ENCODE data around the gene ALDOA. TPM values are rescaled to one million over a fixed set of nuclear protein-coding genes. Genes with fewer than 3 reads are reported as not detected.
"Not testable (repeated sequence)": the region's sequence is repeated elsewhere in the genome, so short reads cannot be mapped to it uniquely, and the experiment has no call there.

The ALDOA gene
- total and polyA plus RNA-seq, 7 donors: 4,532 to 12,458 (median 6,382) TPM

DNA sequence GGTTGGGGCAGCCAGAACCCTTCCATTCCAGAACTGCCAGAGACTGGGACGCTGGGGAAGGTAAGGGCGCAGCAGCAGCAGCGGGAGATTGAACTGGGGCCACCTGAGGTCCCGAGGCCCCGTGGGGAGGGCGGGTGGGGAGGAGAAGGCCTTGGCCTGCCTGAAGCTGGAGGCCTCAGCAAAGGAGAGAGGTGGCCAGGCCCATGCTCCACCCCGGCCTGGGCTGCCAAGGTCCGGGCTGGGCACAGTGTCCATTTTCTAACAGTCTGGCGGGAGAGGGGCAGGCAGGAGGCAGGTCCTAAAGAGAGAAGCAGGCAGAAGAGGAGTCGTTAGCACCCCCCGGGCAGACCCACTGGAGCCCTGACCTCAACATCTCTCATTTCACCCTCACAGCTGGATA lies 48.9 kb downstream of the ALDOA start:
- H3K4me1 ChIP-seq: no peaks in the 10 kb centered on the region
- peaks cover 0 to 76% of the 10 kb centered on the region in 2 donors for H3K36me3 ChIP-seq (ENCODE audit: insufficient read depth in 1 of 2, low read depth in 1 of 2)
- no peaks in the 10 kb centered on the region for H3K9me3 ChIP-seq
- WGBS, 3 donors: 60 to 81% (median 68%) methylated on average over 10 to 11 of the region's 11 CpGs
- H3K27ac ChIP-seq: no peak overlapping the region
- H3K27me3 ChIP-seq (ENCODE audit: insufficient read depth in 3 of 3, low read length in 2 of 3): no peaks in the 10 kb centered on the region
- intact Hi-C loops (cut with DNase I): no loop called here
- no peak for ATAC-seq
- TF ChIP-seq, protein P1, sequence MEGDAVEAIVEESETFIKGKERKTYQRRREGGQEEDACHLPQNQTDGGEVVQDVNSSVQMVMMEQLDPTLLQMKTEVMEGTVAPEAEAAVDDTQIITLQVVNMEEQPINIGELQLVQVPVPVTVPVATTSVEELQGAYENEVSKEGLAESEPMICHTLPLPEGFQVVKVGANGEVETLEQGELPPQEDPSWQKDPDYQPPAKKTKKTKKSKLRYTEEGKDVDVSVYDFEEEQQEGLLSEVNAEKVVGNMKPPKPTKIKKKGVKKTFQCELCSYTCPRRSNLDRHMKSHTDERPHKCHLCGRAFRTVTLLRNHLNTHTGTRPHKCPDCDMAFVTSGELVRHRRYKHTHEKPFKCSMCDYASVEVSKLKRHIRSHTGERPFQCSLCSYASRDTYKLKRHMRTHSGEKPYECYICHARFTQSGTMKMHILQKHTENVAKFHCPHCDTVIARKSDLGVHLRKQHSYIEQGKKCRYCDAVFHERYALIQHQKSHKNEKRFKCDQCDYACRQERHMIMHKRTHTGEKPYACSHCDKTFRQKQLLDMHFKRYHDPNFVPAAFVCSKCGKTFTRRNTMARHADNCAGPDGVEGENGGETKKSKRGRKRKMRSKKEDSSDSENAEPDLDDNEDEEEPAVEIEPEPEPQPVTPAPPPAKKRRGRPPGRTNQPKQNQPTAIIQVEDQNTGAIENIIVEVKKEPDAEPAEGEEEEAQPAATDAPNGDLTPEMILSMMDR (IDR thresholded peaks at IDR 0.05): no peak
- no peak for DNase-seq
- no peak overlapping the region for H3K4me3 ChIP-seq

DNA sequence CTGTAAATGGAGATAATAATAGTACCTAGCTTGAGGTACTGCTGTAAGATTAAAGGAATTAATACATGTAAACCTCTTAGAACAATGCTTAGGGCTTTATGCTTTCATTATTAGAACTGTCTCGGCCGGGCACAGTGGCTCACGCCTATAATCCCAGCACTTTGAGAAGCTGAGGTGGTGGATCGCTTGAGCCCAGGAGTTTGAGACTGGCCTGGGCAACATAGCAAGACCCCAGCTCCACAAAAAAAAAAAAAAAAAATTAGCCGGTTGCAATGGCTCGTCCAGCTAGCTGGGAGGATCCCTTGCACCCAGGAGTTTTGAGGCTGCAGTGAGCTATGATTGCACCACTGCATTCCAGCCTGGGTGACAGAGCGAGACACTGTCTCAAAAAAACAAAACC lies 49.3 kb downstream of the ALDOA start:
- intact Hi-C loops (cut with DNase I): not testable (repeated sequence)
- H3K36me3 ChIP-seq (ENCODE audit: insufficient read depth in 1 of 2, low read depth in 1 of 2): peaks cover 0 to 76% of the 10 kb centered on the region in 2 donors
- 85 to 90% (median 90%) methylated on average over 7 of the region's 7 CpGs for WGBS, 3 donors

DNA sequence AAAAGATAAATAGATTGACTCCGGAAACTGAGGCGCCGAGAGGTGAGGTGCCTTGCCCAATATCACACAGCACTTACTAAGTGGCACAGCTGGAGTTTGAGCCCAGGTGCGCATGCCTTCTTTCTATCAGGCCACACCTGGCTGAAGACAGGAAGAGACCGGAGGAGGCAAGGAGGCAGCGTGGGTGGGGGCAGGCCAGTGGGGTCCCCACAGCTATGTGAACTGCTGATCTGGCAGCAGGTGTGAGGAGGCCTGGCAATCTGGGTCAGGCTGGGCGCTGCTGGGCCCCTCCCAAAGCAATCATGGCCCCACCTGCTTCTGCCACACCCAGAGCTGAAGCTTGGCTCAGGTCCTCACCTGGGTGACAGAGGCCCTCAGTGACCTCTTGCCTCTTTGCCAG lies 49.7 kb downstream of the ALDOA start:
- WGBS, 3 donors: 89 to 92% (median 89%) methylated on average over 7 of the region's 7 CpGs
- intact Hi-C loops (cut with DNase I): no loop called here
- no peaks in the 10 kb centered on the region for H3K4me1 ChIP-seq
- TF ChIP-seq, protein P1 (IDR thresholded peaks at IDR 0.05): no peak
- H3K4me3 ChIP-seq: no peak overlapping the region
- H3K36me3 ChIP-seq (ENCODE audit: insufficient read depth in 1 of 2, low read depth in 1 of 2): peaks cover 0 to 76% of the 10 kb centered on the region in 2 donors
- no peaks in the 10 kb centered on the region for H3K9me3 ChIP-seq
- ATAC-seq (peak in 2 of 4 donors; percentile 18 to 25), DNase-seq (no peak)
- no peaks in the 10 kb centered on the region for H3K27me3 ChIP-seq (ENCODE audit: insufficient read depth in 3 of 3, low read length in 2 of 3)
- no peak overlapping the region for H3K27ac ChIP-seq

More for the DNA sequence above, 49.3 kb downstream of the ALDOA start:
- not testable (repeated sequence) for H3K27me3 ChIP-seq (ENCODE audit: insufficient read depth in 3 of 3, low read length in 2 of 3); H3K4me3 ChIP-seq; H3K9me3 ChIP-seq; H3K27ac ChIP-seq; DNase-seq; H3K4me1 ChIP-seq; ATAC-seq

GRCh38 chr16:30116291-30117207 lies 51.0 kb downstream of the ALDOA start:
- 88 to 89% (median 89%) methylated on average over 16 of the region's 16 CpGs for WGBS, 3 donors
- no peak overlapping the region for H3K4me3 ChIP-seq
- peaks cover 6% of the 10 kb centered on the region for H3K4me1 ChIP-seq
- intact Hi-C loops (cut with DNase I): no loop called here
- H3K27me3 ChIP-seq (ENCODE audit: insufficient read depth in 3 of 3, low read length in 2 of 3): no peaks in the 10 kb centered on the region
- H3K9me3 ChIP-seq: no peaks in the 10 kb centered on the region
- TF ChIP-seq, protein P1 (IDR thresholded peaks at IDR 0.05): no peak
- no peak overlapping the region for H3K27ac ChIP-seq
- peaks cover 0 to 75% of the 10 kb centered on the region in 2 donors for H3K36me3 ChIP-seq (ENCODE audit: insufficient read depth in 1 of 2, low read depth in 1 of 2)
- no peak for DNase-seq
- ATAC-seq: no peak

DNA sequence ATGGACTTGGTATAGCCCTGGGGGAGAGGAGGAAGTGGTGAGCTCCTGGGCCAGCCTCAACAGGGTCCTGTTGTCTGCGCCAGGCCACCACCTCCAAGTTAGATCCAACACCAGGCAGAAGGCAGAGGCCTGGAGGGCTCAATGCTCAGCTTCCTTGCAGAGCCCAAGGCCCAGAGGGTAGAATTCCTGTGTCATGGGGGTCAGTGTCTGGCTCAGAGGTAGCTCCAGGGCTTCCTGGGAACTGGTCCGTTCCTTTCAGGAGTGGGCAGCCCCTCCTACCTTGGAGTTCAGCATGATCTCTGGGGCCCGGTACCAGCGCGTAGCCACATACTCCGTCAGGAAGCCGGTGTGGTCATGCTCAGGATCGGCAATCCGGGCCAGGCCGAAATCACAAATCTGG lies 52.2 kb downstream of the ALDOA start:
- TF ChIP-seq, protein P1 (IDR thresholded peaks at IDR 0.05): no peak
- intact Hi-C loops (cut with DNase I): no loop called here
- DNase-seq (no peak), ATAC-seq (no peak)
- H3K4me1 ChIP-seq: peaks cover 10% of the 10 kb centered on the region
- no peaks in the 10 kb centered on the region for H3K9me3 ChIP-seq
- no peak overlapping the region for H3K27ac ChIP-seq
- H3K4me3 ChIP-seq: no peak overlapping the region
- peaks cover 0 to 71% of the 10 kb centered on the region in 2 donors for H3K36me3 ChIP-seq (ENCODE audit: insufficient read depth in 1 of 2, low read depth in 1 of 2)
- H3K27me3 ChIP-seq (ENCODE audit: insufficient read depth in 3 of 3, low read length in 2 of 3): no peaks in the 10 kb centered on the region
- WGBS, 3 donors: 91 to 97% (median 96%) methylated on average over 10 of the region's 10 CpGs
